GM21515 (cell line): ENCODE data around the gene ADAMTS8.

Source experiments
- ATAC-seq: cut with Tn5 transposase; IDR thresholded peaks from one replicate; pipeline ENCODE4 v1.9.1; 2021; ENCODE audit not compliant: unreplicated experiment

ADAMTS8 gene, protein sequence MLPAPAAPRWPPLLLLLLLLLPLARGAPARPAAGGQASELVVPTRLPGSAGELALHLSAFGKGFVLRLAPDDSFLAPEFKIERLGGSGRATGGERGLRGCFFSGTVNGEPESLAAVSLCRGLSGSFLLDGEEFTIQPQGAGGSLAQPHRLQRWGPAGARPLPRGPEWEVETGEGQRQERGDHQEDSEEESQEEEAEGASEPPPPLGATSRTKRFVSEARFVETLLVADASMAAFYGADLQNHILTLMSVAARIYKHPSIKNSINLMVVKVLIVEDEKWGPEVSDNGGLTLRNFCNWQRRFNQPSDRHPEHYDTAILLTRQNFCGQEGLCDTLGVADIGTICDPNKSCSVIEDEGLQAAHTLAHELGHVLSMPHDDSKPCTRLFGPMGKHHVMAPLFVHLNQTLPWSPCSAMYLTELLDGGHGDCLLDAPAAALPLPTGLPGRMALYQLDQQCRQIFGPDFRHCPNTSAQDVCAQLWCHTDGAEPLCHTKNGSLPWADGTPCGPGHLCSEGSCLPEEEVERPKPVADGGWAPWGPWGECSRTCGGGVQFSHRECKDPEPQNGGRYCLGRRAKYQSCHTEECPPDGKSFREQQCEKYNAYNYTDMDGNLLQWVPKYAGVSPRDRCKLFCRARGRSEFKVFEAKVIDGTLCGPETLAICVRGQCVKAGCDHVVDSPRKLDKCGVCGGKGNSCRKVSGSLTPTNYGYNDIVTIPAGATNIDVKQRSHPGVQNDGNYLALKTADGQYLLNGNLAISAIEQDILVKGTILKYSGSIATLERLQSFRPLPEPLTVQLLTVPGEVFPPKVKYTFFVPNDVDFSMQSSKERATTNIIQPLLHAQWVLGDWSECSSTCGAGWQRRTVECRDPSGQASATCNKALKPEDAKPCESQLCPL

DNA sequence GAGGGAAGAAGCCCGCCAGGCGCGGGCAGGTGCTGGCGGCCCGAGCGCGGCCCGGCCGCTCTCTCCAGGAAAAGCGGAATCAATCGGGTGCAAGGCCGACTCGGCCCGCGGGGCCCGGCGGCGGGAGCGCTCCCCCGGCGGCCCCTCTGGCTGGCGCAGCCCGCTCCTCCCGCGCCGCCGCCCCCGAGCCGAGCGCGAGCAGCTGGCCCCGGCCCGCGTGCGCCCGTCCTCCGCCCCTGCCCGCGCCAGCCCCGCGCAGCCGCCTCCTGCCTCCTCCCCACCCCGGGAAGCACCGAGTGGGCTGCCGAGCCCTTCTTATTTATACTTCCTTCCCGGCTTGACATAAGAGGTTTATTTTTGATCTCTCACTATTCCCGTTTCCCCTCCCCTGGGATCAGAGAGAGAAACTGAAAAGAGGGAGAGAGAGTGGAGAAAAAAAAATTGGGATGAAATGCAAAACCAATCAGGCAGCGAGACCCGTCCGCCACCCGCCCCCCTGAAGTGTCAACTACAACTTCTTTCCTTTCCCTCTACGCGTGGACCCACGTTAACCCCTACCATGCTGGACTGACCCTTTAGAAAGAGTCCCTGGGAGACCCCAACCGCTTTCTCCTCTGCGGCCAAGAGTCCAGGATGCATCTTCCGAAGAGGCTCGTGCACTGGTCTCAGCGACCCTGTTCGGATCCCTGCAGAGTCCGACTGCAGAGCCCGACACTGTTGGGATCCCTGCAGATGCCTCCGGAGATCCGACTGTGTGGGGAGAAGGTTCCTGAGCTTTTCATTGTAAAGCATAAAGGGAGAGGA lies at the start of gene ADAMTS8:
TSS of gene ADAMTS8 (minus strand) at position 294 of the 804 bp plus-strand sequence. CDS start 323 bp downstream, outside the sequence.
- no peak for ATAC-seq

DNA sequence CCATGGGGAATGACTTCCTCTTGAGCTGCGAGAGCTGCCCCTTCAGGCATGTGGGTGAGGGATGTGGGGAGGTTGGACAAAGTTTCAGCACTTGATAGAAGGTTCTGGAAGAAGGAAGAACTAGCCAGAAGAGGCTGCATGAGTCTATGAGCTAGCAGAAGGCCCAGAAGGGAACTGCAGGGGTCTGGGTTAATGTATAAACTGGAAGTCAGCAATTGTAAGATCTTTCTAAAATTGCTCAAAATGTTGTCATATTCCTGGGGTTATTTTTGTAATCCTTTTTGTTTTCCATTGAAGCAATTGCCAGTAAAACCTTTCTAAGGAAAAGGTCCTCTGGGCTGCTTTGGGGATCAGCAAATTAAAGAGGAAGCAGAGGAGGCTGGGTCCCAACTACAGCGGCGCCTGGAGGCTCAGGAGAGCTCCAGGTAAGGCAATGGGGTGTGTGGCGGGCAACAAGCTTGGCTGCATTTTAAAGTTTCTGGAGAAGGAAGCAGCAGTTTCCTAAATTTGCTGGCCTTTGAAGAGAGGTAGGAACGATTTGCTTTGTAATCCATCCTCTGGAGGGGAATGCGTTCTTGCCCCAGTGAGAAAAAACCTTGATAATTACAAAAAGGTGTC lies 49.3 kb upstream of the ADAMTS8 start:
- no peak for ATAC-seq

DNA sequence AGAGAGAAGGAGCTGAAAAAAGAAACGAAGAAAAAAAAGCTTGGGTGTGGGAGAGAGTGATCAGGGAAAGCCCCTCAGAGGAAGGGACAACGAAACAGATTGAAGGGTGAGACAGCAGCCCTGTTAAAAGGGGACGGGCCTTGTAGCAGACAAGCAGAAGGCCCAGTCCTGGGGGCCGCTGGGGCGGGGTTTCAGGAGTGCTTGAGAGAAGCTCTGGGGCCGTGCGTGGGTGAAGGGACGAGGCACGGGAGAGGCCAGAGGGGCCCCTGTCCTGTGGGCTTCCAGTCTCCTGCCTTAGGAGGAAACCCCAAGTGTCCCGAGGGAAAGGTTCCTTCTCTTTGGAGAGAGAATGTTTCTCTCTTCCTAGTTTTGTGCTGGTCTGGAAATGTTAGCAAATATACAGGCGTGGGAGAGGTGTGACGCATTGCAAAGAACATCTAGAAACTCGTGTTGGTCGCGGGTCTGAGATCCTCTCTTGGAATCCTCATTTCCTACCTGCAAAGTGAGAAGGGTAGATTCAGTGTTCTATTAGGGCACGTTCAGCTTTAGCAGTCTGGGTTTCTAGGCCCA lies 48.6 kb upstream of the ADAMTS8 start:
- no peak for ATAC-seq

DNA sequence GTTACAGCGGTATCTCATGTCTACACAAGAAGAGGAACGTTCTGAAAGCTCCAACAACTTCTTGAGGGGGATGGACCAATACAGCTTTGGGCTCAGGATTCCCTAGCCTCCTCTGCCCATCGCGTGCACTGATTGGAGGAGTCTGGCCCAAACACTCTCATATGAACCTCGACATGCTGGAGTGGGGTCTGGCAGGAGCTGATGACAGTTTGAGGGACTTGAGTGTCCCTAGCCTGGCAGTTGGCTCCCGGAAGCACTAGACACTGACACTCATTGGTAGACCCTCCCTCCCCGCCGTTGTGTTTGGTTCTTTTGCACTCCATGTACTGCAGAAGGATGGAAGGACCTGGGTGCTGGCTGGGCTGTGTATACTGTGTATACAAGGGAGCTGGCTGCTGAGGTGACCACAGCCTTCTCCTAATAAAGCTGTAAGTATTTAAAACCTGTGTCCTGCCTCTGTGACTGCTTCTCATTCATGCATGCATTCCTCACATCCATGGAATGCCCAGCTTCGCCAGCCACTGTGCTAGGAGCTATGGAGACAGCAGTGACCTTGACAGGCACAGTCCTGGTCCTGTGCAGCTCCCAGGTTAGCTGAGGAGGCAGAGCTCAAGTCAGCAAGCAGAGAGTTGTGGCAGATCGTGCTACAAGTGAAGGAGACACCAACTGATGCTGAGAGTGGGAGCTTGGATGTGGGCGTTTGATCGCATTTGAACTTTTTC lies 48.0 kb upstream of the ADAMTS8 start:
- ATAC-seq = no peak

DNA sequence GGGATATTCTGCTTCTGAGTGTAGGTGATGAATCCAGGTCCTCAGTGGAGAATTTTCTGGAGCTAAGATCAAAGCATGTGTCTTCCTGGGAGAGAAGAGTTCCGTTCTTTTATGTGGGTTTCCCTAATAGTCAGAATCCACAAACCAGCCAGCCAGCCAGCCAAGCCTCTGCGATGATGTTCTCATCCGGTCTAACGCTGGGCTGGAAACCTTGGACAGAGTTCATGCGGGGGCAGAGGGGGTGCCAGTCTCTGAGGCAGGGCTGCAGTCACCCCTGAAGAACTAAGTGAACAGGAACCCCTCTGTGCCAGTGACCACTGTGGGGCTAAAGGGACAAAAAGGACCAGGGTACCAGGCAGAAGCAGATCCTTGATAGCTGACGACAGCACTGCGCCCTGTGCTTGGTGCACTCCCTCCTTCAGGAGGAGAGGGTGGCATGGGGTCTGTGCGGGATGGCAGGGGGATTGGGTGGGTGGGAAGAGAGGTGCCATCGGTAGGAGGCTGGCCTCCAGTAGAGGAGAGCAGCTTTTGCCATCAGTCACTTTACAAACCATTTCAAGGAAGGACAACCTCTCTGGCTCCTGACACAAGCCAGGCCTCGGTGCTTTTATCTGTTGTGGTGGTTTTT lies 47.1 kb upstream of the ADAMTS8 start:
- no peak for ATAC-seq

DNA sequence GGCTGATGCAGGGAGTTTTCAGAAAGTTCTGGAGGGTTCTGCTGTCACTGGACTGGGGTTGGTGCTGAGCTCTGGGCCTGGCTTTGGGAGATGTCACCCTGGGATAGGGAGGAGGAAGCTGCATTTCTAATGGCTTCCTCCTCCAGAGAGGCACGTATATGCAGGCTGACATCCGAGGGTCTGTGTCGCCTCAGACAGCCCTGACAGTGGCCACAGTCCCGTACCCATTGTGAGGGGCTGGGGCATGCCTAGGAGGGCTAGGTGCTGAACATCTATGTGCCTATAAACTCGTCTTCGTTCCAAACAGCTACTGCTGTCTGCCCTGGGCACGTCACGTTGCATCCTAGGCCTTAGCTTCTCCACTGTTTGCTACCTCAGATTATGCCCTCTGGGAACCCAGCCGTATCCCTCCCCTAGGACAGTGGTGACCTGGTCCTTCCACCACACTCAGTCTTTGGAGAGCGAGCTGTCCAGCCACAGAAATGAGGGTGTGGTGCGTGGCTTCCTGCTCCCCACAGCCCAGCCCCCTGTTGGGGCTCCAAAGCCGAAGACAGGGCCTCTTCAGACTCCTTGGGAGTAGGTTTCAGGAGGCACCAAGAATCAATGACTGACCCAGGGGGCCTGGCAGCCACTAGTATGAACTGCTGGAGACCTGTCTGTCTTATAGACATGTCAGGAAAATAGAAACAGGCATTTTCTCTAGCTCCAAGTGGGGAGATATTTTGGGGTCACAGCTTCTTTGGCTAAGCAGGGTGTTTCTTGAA lies 46.4 kb upstream of the ADAMTS8 start:
- no peak for ATAC-seq

DNA sequence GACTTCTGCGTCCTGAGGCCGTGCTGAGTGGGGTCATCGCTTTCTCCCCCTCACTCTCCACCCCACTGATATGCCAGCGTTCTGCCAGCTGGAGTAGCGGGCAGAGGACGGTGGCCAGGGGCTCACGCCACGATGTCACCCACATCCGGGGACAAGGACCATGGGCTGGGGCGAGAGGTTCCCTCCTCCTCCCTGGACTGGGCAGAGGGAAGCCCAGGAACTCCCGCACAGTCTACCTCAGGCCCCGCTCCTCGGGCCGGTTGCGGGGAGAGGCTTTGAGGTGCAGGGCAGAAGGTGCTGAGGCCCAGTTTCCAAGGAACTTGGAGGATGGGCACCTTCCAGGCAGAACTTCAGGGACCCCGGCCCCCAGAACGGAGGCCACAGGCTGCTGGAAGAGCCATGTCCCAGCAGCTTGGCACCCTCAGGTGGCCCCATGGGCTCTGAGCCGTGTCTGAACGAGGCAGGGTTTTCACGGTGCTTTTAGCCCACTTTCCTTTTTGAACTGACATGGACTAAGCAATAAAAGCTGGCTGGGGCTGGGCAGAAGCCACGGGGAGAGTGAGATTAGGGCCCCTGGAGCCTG lies 45.5 kb upstream of the ADAMTS8 start:
- ATAC-seq = no peak

DNA sequence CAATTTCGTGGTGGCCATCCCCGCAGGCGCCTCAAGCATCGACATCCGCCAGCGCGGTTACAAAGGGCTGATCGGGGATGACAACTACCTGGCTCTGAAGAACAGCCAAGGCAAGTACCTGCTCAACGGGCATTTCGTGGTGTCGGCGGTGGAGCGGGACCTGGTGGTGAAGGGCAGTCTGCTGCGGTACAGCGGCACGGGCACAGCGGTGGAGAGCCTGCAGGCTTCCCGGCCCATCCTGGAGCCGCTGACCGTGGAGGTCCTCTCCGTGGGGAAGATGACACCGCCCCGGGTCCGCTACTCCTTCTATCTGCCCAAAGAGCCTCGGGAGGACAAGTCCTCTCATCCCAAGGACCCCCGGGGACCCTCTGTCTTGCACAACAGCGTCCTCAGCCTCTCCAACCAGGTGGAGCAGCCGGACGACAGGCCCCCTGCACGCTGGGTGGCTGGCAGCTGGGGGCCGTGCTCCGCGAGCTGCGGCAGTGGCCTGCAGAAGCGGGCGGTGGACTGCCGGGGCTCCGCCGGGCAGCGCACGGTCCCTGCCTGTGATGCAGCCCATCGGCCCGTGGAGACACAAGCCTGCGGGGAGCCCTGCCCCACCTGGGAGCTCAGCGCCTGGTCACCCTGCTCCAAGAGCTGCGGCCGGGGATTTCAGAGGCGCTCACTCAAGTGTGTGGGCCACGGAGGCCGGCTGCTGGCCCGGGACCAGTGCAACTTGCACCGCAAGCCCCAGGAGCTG lies 44.8 kb upstream of the ADAMTS8 start:
- no peak for ATAC-seq

DNA sequence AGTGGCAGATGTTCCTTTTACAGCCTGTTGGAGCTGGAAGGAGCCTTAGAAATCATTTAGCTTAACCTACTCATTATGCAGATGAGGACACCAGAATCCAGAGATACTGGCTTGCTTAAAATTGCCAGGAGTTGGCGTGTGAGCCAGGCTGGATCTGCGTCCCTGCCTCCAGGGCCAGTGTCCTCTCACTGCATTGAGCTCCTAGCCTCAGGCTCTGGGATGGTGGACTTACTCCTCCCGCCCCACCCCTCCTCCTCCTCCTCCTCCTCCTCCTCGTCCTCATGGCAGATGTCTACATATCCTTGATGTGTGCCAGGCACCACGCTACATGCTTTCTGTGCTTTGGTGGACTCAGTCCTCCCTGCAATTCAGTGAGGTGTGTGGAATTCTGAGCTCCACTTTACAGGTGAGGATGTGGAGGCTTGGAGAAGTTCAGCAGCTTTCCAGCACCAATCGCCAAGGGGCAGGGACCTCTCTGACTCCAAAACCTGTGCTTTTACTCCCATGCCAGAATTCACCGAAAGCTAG lies 44.1 kb upstream of the ADAMTS8 start:
- no peak for ATAC-seq

DNA sequence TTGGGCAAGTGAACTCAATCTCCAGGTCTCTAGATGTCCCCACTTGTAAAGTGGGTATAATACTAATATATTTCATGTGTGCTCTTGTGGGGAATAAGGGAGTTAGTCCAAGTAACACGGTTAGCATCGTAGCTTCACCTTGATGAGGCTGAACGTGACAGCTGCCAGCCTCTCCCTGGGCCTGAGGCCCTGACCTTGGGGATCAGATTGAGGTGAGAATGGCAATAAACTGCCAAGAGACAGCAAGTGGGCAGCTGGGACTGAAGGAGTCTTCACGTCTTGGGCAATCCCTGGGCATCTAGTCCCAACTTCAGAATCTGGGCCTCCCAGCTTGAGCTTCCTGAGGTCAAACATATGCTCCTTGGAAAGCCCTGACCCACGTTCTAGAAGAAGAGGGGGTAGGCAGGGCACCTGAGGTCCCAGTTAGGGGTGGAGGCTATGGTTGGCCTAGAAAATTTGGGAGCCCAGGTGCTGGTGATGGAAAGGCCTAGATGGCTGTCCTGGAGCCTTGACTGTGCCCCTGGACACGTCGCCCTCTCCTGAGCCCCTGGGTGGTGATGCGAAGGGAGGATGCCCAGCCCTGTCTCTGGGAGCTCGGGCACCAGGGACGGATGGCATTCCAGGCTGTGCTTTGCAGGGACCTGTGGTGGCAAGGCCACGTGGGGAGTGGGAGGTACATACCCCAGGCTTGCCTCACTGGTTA lies 43.5 kb upstream of the ADAMTS8 start:
- ATAC-seq = no peak

DNA sequence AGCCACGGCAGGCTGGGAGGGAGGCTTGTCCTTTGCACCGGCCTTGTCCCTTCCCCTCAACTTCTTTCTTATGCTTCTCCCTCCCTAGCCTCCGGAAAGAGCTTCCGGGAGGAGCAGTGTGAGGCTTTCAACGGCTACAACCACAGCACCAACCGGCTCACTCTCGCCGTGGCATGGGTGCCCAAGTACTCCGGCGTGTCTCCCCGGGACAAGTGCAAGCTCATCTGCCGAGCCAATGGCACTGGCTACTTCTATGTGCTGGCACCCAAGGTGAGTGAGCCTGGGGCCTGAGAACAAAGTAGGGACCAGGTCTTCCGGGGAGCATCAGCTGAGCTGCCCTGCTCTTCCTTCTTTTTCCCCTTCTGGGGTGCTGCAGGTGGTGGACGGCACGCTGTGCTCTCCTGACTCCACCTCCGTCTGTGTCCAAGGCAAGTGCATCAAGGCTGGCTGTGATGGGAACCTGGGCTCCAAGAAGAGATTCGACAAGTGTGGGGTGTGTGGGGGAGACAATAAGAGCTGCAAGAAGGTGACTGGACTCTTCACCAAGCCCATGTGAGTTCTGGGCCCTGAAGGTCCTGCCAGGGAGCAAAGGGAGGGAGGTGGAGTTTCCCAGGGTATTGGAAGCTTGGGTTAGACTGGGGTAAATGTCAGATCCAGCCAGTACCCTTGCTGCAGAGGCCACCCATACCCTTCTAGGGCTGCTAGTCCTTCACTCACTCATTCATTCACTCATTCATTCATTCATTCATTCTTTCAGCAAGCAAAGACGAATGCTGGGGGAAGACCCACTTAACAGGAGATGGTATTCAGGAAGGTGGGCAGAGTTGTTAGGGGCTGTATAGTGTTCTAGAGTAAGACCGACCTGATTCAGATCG lies 42.7 kb upstream of the ADAMTS8 start:
- ATAC-seq = no peak

DNA sequence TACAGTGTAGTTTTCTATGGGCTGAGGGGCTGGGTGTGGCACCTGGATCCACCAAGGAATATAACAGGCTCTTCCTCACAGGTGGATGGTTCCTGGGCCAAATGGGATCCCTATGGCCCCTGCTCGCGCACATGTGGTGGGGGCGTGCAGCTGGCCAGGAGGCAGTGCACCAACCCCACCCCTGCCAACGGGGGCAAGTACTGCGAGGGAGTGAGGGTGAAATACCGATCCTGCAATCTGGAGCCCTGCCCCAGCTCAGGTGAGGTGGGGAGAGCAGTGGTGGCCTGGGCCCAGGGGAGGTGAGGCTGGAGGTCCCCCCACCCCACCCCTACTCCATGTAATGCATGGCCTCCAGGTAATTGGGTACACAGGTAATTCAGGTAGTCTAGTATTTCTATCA lies 40.8 kb upstream of the ADAMTS8 start:
- ATAC-seq = no peak

DNA sequence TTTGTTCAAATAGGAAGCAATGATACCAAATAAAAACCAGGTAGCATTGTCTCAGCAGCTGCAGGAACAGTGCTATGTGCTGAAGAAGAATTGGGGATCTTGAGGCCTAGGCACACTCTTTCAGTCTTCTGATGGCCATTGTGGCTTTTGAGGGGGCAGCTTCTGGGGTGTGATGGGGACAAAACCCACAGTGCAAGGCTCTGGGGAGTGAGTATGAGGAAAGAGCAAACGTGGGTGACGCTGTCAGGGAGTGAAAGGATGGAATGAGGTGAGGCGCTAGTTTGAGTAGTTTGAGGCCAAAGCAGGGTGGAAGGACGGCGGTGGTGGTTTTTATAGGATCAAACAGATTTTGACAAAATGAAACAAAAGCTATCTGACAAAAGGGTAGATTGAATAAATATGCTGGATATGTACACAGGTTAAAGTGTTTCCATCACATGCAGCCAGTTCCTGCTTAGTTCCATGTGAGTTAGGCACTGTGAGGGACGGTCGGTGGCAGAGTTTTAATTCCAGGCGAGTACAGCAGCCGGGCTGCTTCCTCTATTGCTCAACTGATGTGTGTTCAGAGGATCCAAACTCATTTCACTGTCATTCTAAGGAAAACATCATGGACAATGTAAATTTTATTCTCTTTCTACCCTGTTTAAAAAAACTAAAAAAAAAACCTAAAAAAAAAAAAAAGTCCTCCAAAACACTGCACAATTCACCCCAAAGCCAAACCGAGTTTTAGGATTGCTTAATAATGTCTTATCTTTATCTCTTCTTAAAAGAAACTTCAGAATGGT lies 38.9 kb upstream of the ADAMTS8 start:
- no peak for ATAC-seq

DNA sequence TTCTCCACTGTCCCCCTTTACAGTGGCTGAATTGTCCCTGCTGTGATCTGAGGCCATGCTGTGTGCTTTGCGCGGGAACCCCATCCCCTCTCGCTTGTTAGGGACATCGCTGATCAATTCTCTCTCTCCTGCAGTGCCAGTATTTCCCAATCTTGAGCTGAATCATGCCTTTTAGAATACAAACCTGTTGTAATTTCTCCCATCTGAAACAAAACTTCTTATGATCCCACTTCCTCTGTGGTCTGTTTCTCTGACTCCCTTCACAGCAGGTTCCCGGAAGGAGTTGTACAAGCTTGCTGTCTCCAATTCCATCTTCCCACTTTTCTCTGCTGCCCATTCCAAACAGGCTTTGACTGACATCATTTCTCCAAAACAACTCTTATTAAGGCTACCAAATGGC lies 36.9 kb upstream of the ADAMTS8 start:
- ATAC-seq = no peak

DNA sequence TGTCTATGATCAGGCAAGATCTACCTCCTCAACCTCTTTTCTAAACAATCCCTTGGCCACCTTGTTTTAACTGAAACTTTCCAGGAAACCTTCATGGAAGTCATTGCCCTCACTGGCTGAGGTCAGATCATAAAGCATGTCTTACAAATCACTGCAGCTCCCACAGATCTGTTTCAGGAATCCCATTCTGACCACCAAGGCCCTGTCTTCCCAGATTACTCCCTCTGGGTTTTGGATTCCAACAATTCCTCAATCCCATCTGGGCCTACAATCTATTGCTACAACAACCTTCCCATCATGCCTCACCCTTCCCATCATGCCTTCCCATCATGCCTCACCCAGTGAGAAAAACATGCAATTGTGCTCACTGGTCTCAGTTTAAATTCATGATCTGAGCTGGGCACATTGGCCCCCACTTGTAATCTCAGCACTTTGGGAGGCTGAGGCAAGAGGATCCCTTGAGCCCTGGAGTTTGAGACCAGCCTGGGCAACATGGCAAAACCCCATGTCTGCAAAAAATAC lies 35.9 kb upstream of the ADAMTS8 start:
- ATAC-seq = no peak
